Panc1 (cell line): ENCODE measurements around the gene ABHD8. TPM values are rescaled to one million over a fixed set of nuclear protein-coding genes. Genes with fewer than 3 reads are reported as not detected.

ENCODE experiments used
- ATAC-seq: fragments of 200-7000 bp; cut with Tn5 transposase; 2 replicates; pipeline ENCODE4 v1.9.1; 2020; ENCODE audit warnings: mild to moderate bottlenecking, moderate library complexity
- BruUV-seq: library from RNA; stranded (reverse); fragments of 400-500 nt; replicated peaks from 2 replicates; lab custom pipeline; 2021; lab: Mats Ljungman, UMichigan
- CTCF ChIA-PET: fragments of 300-600 bp; sonication (Branson Sonifier 250); formaldehyde crosslinking; loops from one replicate; lab custom pipeline; 2022; ENCODE audit warnings: antibody characterized with exemption; lab: Charles Lee
- POLR2A ChIA-PET: fragments of 300-600 bp; sonication (Branson Sonifier 250); formaldehyde crosslinking; loops from one replicate; lab custom pipeline; 2022; ENCODE audit warnings: antibody characterized with exemption; lab: Charles Lee
- DNase-seq: peaks from one replicate; pipeline ENCODE4 v3.0.0-alpha.2; 2010; ENCODE audit warnings: low read depth, low spot score
- H3K27ac ChIP-seq: 2 replicates; pipeline ENCODE4 v1.5.1; 2011; ENCODE audit warnings: mild to moderate bottlenecking, low read length, inconsistent platforms
- H3K27me3 ChIP-seq: fragments of 200-500 bp; sonication (Bioruptor generic); 2 replicates; pipeline ENCODE4 v1.6.0; 2014; ENCODE audit warnings: low read length, inconsistent platforms; ENCODE audit not compliant: control insufficient read depth, insufficient read depth
- H3K36me3 ChIP-seq: fragments of 200-500 bp; sonication (Bioruptor generic); 2 replicates; pipeline ENCODE4 v1.5.1; 2014; ENCODE audit warnings: inconsistent platforms, mild to moderate bottlenecking, low read length, moderate library complexity; ENCODE audit not compliant: control insufficient read depth, insufficient read depth
- H3K4me1 ChIP-seq: 2 replicates; pipeline ENCODE4 v1.5.1; 2011; ENCODE audit warnings: inconsistent platforms, mild to moderate bottlenecking, low read length, moderate library complexity; ENCODE audit not compliant: control insufficient read depth, insufficient read depth
- H3K4me3 ChIP-seq, 2 experiments: 2 replicates each; pipeline ENCODE4 v1.5.1; 2011 to 2012; ENCODE audit warnings: low read depth in 2 of 2, low read length in 2 of 2, mild to moderate bottlenecking in 2 of 2, inconsistent platforms in 1 of 2, moderate library complexity in 1 of 2
- H3K9me3 ChIP-seq: fragments of 200-500 bp; sonication (Bioruptor generic); 2 replicates; pipeline ENCODE4 v1.5.1; 2014; ENCODE audit warnings: low read depth, mild to moderate bottlenecking, inconsistent platforms, low read length, moderate library complexity; ENCODE audit not compliant: control insufficient read depth, insufficient read depth
- POLR2AphosphoS5 ChIP-seq: IDR thresholded peaks from 2 replicates; pipeline ENCODE4 v1.6.1; 2012; ENCODE audit warnings: mild to moderate bottlenecking, low read depth, low read length, moderate library complexity
- SIN3A ChIP-seq: IDR thresholded peaks from 2 replicates; pipeline ENCODE4 v1.6.1; 2012; ENCODE audit warnings: low read depth, mild to moderate bottlenecking, low read length, moderate library complexity, borderline replicate concordance; ENCODE audit not compliant: insufficient read depth
- TCF7L2 ChIP-seq: IDR thresholded peaks from 2 replicates; pipeline ENCODE4 v1.6.1; 2011; ENCODE audit warnings: mild to moderate bottlenecking, low read depth, low read length, inconsistent platforms
- in situ Hi-C: cut with HindIII; loops from 2 replicates; pipeline ENCODE4 v1.10.0; 2016; ENCODE audit warnings: low sequenced_read_pairs, low pct_unique_long_range_greater_than_20kb
- intact Hi-C: fragments of 100-400 bp; cut with micrococcal nuclease; formaldehyde crosslinking; loops from one replicate; pipeline ENCODE4 v1.10.0; 2022; ENCODE audit not compliant: unreplicated experiment
- total RNA-seq: library from RNA; stranded (reverse); gene quantifications from one replicate; pipeline ENCODE4 v1.2.1, GENCODE V29; 2021; ENCODE audit not compliant: unreplicated experiment
- TF ChIP-seq, protein P1 (sequence below), 2 experiments: IDR thresholded peaks; 2 replicates each; pipeline ENCODE4 v1.6.1; 2011 to 2012; ENCODE audit warnings: low read depth in 2 of 2, control low read depth in 1 of 2, low read length in 1 of 2, mild to moderate bottlenecking in 1 of 2, moderate library complexity in 1 of 2; ENCODE audit not compliant: insufficient read depth in 1 of 2
- TF ChIP-seq, protein P2 (sequence below): fragments of 450-650 bp; IDR thresholded peaks from 2 replicates; pipeline ENCODE4 v1.5.1; 2017; ENCODE audit warnings: mild to moderate bottlenecking

Gene ABHD8
- total RNA-seq, 1 experiment from 2014 or later: 19.6 TPM

DNA sequence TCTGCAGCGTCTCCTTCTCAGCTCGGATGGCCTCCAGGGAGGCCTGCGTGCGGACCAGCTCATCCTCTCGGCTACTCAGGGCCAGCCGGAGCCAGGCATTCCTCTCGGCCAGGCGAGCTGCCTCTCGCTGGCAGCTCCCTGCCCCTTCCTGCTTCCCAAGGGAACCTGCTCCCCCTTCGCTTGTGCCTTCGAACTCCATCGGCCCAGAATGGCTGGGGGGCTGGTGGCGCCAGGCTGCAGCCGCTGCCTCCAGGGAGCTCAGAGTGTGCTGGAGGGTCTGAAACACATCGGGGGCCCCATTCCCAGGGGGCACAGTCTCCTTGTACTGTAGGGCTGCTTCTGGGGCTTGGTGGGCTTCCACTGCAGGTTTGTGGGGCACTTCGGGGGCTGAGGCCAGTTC lies 40.7 kb downstream of the ABHD8 start:
- ChIA-PET POLR2A (no interaction called here), CTCF (no interaction called here)
- no peaks in the 10 kb centered on the region for H3K4me1 ChIP-seq
- H3K27ac ChIP-seq: no peak overlapping the region
- H3K36me3 ChIP-seq: peaks cover under 1% of the 10 kb centered on the region; the same call in 1 of the 2 replicates
- intact Hi-C loops (no loop called here), in situ Hi-C loops (no loop called here)
- TF ChIP-seq SIN3A (no peak), POLR2AphosphoS5 (no peak), TCF7L2 (no peak)
- TF ChIP-seq, protein P1, sequence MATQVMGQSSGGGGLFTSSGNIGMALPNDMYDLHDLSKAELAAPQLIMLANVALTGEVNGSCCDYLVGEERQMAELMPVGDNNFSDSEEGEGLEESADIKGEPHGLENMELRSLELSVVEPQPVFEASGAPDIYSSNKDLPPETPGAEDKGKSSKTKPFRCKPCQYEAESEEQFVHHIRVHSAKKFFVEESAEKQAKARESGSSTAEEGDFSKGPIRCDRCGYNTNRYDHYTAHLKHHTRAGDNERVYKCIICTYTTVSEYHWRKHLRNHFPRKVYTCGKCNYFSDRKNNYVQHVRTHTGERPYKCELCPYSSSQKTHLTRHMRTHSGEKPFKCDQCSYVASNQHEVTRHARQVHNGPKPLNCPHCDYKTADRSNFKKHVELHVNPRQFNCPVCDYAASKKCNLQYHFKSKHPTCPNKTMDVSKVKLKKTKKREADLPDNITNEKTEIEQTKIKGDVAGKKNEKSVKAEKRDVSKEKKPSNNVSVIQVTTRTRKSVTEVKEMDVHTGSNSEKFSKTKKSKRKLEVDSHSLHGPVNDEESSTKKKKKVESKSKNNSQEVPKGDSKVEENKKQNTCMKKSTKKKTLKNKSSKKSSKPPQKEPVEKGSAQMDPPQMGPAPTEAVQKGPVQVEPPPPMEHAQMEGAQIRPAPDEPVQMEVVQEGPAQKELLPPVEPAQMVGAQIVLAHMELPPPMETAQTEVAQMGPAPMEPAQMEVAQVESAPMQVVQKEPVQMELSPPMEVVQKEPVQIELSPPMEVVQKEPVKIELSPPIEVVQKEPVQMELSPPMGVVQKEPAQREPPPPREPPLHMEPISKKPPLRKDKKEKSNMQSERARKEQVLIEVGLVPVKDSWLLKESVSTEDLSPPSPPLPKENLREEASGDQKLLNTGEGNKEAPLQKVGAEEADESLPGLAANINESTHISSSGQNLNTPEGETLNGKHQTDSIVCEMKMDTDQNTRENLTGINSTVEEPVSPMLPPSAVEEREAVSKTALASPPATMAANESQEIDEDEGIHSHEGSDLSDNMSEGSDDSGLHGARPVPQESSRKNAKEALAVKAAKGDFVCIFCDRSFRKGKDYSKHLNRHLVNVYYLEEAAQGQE (IDR thresholded peaks at IDR 0.05; ENCODE audit: insufficient read depth in 1 of 2, low read depth in 2 of 2, low read length in 1 of 2): no peak
- TF ChIP-seq, protein P2, sequence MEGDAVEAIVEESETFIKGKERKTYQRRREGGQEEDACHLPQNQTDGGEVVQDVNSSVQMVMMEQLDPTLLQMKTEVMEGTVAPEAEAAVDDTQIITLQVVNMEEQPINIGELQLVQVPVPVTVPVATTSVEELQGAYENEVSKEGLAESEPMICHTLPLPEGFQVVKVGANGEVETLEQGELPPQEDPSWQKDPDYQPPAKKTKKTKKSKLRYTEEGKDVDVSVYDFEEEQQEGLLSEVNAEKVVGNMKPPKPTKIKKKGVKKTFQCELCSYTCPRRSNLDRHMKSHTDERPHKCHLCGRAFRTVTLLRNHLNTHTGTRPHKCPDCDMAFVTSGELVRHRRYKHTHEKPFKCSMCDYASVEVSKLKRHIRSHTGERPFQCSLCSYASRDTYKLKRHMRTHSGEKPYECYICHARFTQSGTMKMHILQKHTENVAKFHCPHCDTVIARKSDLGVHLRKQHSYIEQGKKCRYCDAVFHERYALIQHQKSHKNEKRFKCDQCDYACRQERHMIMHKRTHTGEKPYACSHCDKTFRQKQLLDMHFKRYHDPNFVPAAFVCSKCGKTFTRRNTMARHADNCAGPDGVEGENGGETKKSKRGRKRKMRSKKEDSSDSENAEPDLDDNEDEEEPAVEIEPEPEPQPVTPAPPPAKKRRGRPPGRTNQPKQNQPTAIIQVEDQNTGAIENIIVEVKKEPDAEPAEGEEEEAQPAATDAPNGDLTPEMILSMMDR: no peak
- H3K9me3 ChIP-seq: no peaks in the 10 kb centered on the region
- no peak for DNase-seq
- no peaks in the 10 kb centered on the region for H3K27me3 ChIP-seq
- BruUV-seq: no TSS peak
- H3K4me3 ChIP-seq: no peak overlapping the region
- ATAC-seq: no peak

- POLR2A ChIA-PET: no interaction called here
- no peaks in the 10 kb centered on the region for H3K36me3 ChIP-seq
- no peaks in the 10 kb centered on the region for H3K9me3 ChIP-seq
- peak overlapping the region; percentile 61; the same call in 1 of the 2 replicates for H3K27ac ChIP-seq
- intact Hi-C loops: no loop called here
- TF ChIP-seq SIN3A: no peak
- TF ChIP-seq POLR2AphosphoS5: no peak
- TF ChIP-seq TCF7L2: no peak
- TF ChIP-seq, protein P2: peak; percentile 94
- TF ChIP-seq, protein P1 (IDR thresholded peaks at IDR 0.05; ENCODE audit: insufficient read depth in 1 of 2, low read depth in 2 of 2, low read length in 1 of 2): no peak
- no peak overlapping the region for H3K4me3 ChIP-seq
- no peaks in the 10 kb centered on the region for H3K27me3 ChIP-seq
- CTCF ChIA-PET: interaction anchor here (0.6 to 0.7 kb wide), 2 partner anchors 12 to 21 kb away, joined by 3 to 10 read pairs; partner anchors contain the start of gene ANKLE1
- ATAC-seq: peak; percentile 99
- DNase-seq: peak; percentile 52
- no peaks in the 10 kb centered on the region for H3K4me1 ChIP-seq
- BruUV-seq: no TSS peak
- in situ Hi-C loops: no loop called here
These were observed 42.3 kb downstream of the ABHD8 start for GRCh38 chr19:17260842-17261325.
